NB4 (cell line): ENCODE data around the gene NPLOC4.
A peak's percentile ranks its signal among the peaks of the same experiment; 100 is the strongest.

ENCODE experiments used
- DNase-seq: peaks from one replicate; pipeline ENCODE4 v3.0.0; 2010; ENCODE audit warnings: low read depth
- H3K4me3 ChIP-seq: one replicate; pipeline ENCODE4 v1.5.1; 2011; ENCODE audit warnings: mild to moderate bottlenecking, low read depth, low read length, moderate library complexity
- CTCF ChIP-seq: IDR thresholded peaks from one replicate; pipeline ENCODE4 v1.5.1; 2012; ENCODE audit warnings: low read depth, low read length
- MAX ChIP-seq: IDR thresholded peaks from 2 replicates; pipeline ENCODE4 v1.6.1; 2011; ENCODE audit warnings: low read depth, low read length
- MYC ChIP-seq: IDR thresholded peaks from 2 replicates; pipeline ENCODE4 v1.6.1; 2011; ENCODE audit warnings: low read depth, low read length
- POLR2A ChIP-seq: IDR thresholded peaks from 2 replicates; pipeline ENCODE4 v1.6.1; 2011; ENCODE audit warnings: mild to moderate bottlenecking; ENCODE audit not compliant: insufficient read length; ENCODE audit errors: extremely low read depth

NPLOC4 gene

GRCh38 chr17:81578038-81578441, 58.9 kb downstream of the NPLOC4 start:
- DNase-seq = no peak
- no peak overlapping the region for H3K4me3 ChIP-seq
- no peak for TF ChIP-seq MAX
- no peak for TF ChIP-seq CTCF
- no peak for TF ChIP-seq POLR2A
- no peak for TF ChIP-seq MYC

- H3K4me3 ChIP-seq = peak overlapping the region; percentile 17
- TF ChIP-seq MAX = no peak
- no peak for TF ChIP-seq MYC
- no peak for TF ChIP-seq CTCF
- TF ChIP-seq POLR2A = no peak
- peak; percentile 80 for DNase-seq
These were observed 59.5 kb downstream of the NPLOC4 start for GRCh38 chr17:81577278-81578000.

- TF ChIP-seq CTCF (no peak), POLR2A (no peak), MYC (no peak), MAX (no peak)
- no peak for DNase-seq
- peak overlapping the region; percentile 17 for H3K4me3 ChIP-seq
These were observed 60.2 kb downstream of the NPLOC4 start for GRCh38 chr17:81576621-81577277.

- TF ChIP-seq MAX (no peak), POLR2A (no peak), MYC (no peak), CTCF (no peak)
- no peak overlapping the region for H3K4me3 ChIP-seq
- DNase-seq = no peak
These were observed 61.1 kb downstream of the NPLOC4 start for GRCh38 chr17:81575836-81576235.

- H3K4me3 ChIP-seq = no peak overlapping the region
- TF ChIP-seq MYC = no peak
- no peak for TF ChIP-seq POLR2A
- TF ChIP-seq CTCF = no peak
- TF ChIP-seq MAX = no peak
- no peak for DNase-seq
These were observed 62.3 kb downstream of the NPLOC4 start for GRCh38 chr17:81574643-81574956.
